Heart right ventricle (tissue), 16 donors: Measurements from ENCODE around the gene CAMK2G. TPM values are rescaled to one million over a fixed set of nuclear protein-coding genes. Genes with fewer than 3 reads are reported as not detected.

Experiments used
- ATAC-seq, 8 donors: fragments of 200-7000 bp; cut with Tn5 transposase; one replicate each; pipeline ENCODE4 v1.9.1; 2020; ENCODE audit warnings: mild to moderate bottlenecking in 8 of 8, moderate library complexity in 8 of 8, moderate number of reproducible peaks in 1 of 8
- DNase-seq, 2 donors: peaks; one replicate each; pipeline ENCODE4 v3.0.0-alpha.2; 2020
- H3K27ac ChIP-seq, 10 donors: fragments of 200-600 bp; sonication (generic) in 2 of 10; one replicate each; pipeline versions ENCODE4 v1.5.0 to v1.8.0; 2020 to 2022; ENCODE audit warnings: mild to moderate bottlenecking in 3 of 10
- H3K27me3 ChIP-seq, 7 donors: fragments of 200-600 bp; one replicate each; pipeline ENCODE4 v1.8.0; 2021 to 2022; ENCODE audit warnings: mild to moderate bottlenecking in 2 of 7
- H3K36me3 ChIP-seq, 9 donors: fragments of 200-600 bp; sonication (generic) in 1 of 9; one replicate each; pipeline versions ENCODE4 v1.5.0 to v1.8.0; 2020 to 2022; ENCODE audit warnings: mild to moderate bottlenecking in 2 of 9
- H3K4me1 ChIP-seq, 9 donors: fragments of 200-600 bp; sonication (generic) in 1 of 9; one replicate each; pipeline versions ENCODE4 v1.5.0 to v1.8.0; 2020 to 2022; ENCODE audit warnings: mild to moderate bottlenecking in 4 of 9
- H3K4me3 ChIP-seq, 10 donors: fragments of 200-600 bp; sonication (generic) in 2 of 10; one replicate each; pipeline versions ENCODE4 v1.5.0 to v1.8.0; 2020 to 2022; ENCODE audit warnings: mild to moderate bottlenecking in 7 of 10, moderate library complexity in 2 of 10
- H3K9me3 ChIP-seq, 11 donors: fragments of 200-600 bp in 10 of 11; sonication (generic) in 2 of 11; one replicate each; pipeline versions ENCODE4 v1.5.0 to v1.8.0; 2013 to 2022; ENCODE audit warnings: mild to moderate bottlenecking in 2 of 11, control low read depth in 1 of 11, moderate library complexity in 1 of 11
- CTCF ChIP-seq, 9 donors: fragments of 200-600 bp; sonication (generic) in 2 of 9; IDR thresholded peaks; one replicate each; pipeline versions ENCODE4 v1.5.0 to v1.8.0; 2021 to 2022; ENCODE audit warnings: antibody characterized with exemption in 9 of 9, mild to moderate bottlenecking in 5 of 9, moderate library complexity in 1 of 9
- WGBS, 2 donors: extraction: QIAGEN DNeasy Blood & Tissue Kit; methylation state at CpG; one replicate each; pipeline ENCODE4 v1.1.7; 2013; ENCODE audit warnings: inconsistent platforms in 1 of 2; 5-methylcytosine and 5-hydroxymethylcytosine counted together
- intact Hi-C, 10 donors: fragments of 100-400 bp; cut with DNase I; formaldehyde crosslinking; loops; one replicate each; pipeline versions ENCODE4 v1.11.1 to v1.14.2; 2022
- polyA plus RNA-seq, 2 donors: library from polyadenylated mRNA; stranded (reverse); fragments of 200-250 nt; gene quantifications; one replicate each; pipeline ENCODE4 v1.2.3, GENCODE V29; 2013
- total RNA-seq, 10 donors: library from RNA; stranded (reverse); fragmentation: NEBNext Ultra II Directional in 3 of 10; extraction: Animal tissue kit (Norgen Biotek cat#: 25700) in 3 of 10; gene quantifications; one replicate each; pipeline versions ENCODE4 v1.2.1 to v1.2.4, GENCODE V29; 2021 to 2023
- donor health status: Arrhythmogenic right ventricular cardiomyopathy.
- donor health status: ischemic (EF 13 %, LVEDD 7.1; RV severe dilation, severe dysfunction).
- donor health status: healthy with polysubstance abuse.
- donor health status: DM: no; HTN: yes; CAD: no.
- donor health status: DM: no; HTN: no; CAD: no.
- donor health status: ischemic (EF 25% LVEDD 6.9; RV normal size, moderate dysfunction).
- donor health status: ischemic (EF 25% LVEDD 5.7; RV mildly dilated, moderate dysfunction).
- donor health status: healthy.
- donor health status: DM: yes; HTN: yes; CAD: no.
- donor health status: Ischemic cardiomyopathy.
- donor health status: ischemic (EF 35%, LVEDD 5.7; RV mildly dilated, moderate dysfunction).
- donor health status: nonischemic (EF 11% LVEDD 7.7; RV severe dilation, severe dysfunction).
- donor health status: DM: yes; HTN: yes; CAD: no.
- donor health status: PGD.
- donor health status: ischemic (EF 29% LVEDD 5.4; RV normal size, mild dysfunction).
- donor health status: nonischemic (EF 23%, LVEDD 6.1; RV moderate dilation, normal function).

CAMK2G gene
- total and polyA plus RNA-seq, 12 donors, result 8.5 to 16.7 (median 11.8) TPM

GRCh38 chr10:73864229-73864628, 10.1 kb downstream of the CAMK2G start:
- no peak overlapping the region for H3K4me3 ChIP-seq
- WGBS, 2 donors, result 97 to 98% methylated on average over 4 of the region's 4 CpGs
- TF ChIP-seq CTCF (IDR thresholded peaks at IDR 0.05), result no peak
- ATAC-seq (no peak), DNase-seq (no peak)
- intact Hi-C loops, result no loop called here
- H3K9me3 ChIP-seq, result no peaks in the 10 kb centered on the region
- H3K4me1 ChIP-seq, result peaks cover 5 to 80% (median 40%) of the 10 kb centered on the region in 9 donors
- peaks cover 0 to 39% (median 10%) of the 10 kb centered on the region in 9 donors for H3K36me3 ChIP-seq
- H3K27me3 ChIP-seq, result no peaks in the 10 kb centered on the region
- H3K27ac ChIP-seq, result peak overlapping the region in 1 of 10 donors; percentile 89

- 78 to 83% methylated on average over 5 of the region's 5 CpGs for WGBS, 2 donors
- H3K36me3 ChIP-seq, result peaks cover 0 to 43% (median 10%) of the 10 kb centered on the region in 9 donors
- DNase-seq, result no peak
Measured at GRCh38 chr10:73863039-73863817, 11.1 kb downstream of the CAMK2G start.

GRCh38 chr10:73862011-73862410, 12.3 kb downstream of the CAMK2G start:
- H3K9me3 ChIP-seq, result no peaks in the 10 kb centered on the region
- no peak for DNase-seq
- ATAC-seq, result no peak
- no peak overlapping the region for H3K4me3 ChIP-seq
- no peak for TF ChIP-seq CTCF (IDR thresholded peaks at IDR 0.05)
- WGBS, 2 donors, result 76 to 78% methylated on average over 8 of the region's 8 CpGs
- peaks cover 0 to 55% (median 10%) of the 10 kb centered on the region in 9 donors for H3K36me3 ChIP-seq
- no peak overlapping the region for H3K27ac ChIP-seq
- H3K27me3 ChIP-seq, result no peaks in the 10 kb centered on the region
- intact Hi-C loops, result no loop called here
- peaks cover 0 to 74% (median 22%) of the 10 kb centered on the region in 9 donors for H3K4me1 ChIP-seq

More at GRCh38 chr10:73863039-73863817, 11.1 kb downstream of the CAMK2G start:
- no peak for ATAC-seq
- H3K4me3 ChIP-seq, result no peak overlapping the region
- TF ChIP-seq CTCF (IDR thresholded peaks at IDR 0.05), result no peak
- H3K4me1 ChIP-seq, result peaks cover 5 to 83% (median 34%) of the 10 kb centered on the region in 9 donors
- intact Hi-C loops, result no loop called here
- H3K9me3 ChIP-seq, result no peaks in the 10 kb centered on the region
- peak overlapping the region in 1 of 10 donors; percentile 89 for H3K27ac ChIP-seq
- H3K27me3 ChIP-seq, result no peaks in the 10 kb centered on the region

GRCh38 chr10:73859784-73860491, 14.4 kb downstream of the CAMK2G start:
- Histone ChIP-seq H3K4me3 (no peak overlapping the region), H3K27ac (peak overlapping the region in 1 of 10 donors; percentile 44), H3K4me1 (peaks cover 0 to 53% (median 2%) of the 10 kb centered on the region in 9 donors), H3K27me3 (no peaks in the 10 kb centered on the region), H3K9me3 (no peaks in the 10 kb centered on the region), H3K36me3 (peaks cover 0 to 71% (median 10%) of the 10 kb centered on the region in 9 donors)
- no peak for TF ChIP-seq CTCF (IDR thresholded peaks at IDR 0.05)
- DNase-seq, result no peak
- ATAC-seq, result no peak
- 85 to 91% methylated on average over 7 of the region's 7 CpGs for WGBS, 2 donors
- intact Hi-C loops, result no loop called here
